Bronchial epithelial cell (primary cell): ENCODE results near the gene OR51B2. TPM values are rescaled to one million over a fixed set of nuclear protein-coding genes. Genes with fewer than 3 reads are reported as not detected.
A peak's percentile ranks its signal among the peaks of the same experiment; 100 is the strongest.

Source experiments
- DNase-seq: peaks from one replicate; pipeline ENCODE4 v3.0.0-alpha.2; 2010; ENCODE audit warnings: low read depth
- FAIRE-seq: peaks from 2 replicates; lab custom pipeline; 2011; peaks lifted over from hg19 to GRCh38; lab: Jason Lieb, UNC
- H3K27me3 ChIP-seq: 2 replicates; pipeline ENCODE4 v1.5.1; 2011; ENCODE audit warnings: low read length; ENCODE audit not compliant: control insufficient read depth, insufficient read depth
- H3K36me3 ChIP-seq: 2 replicates; pipeline ENCODE4 v1.5.1; 2011; ENCODE audit warnings: low read length; ENCODE audit not compliant: control insufficient read depth, insufficient read depth
- H3K4me3 ChIP-seq: 2 replicates; pipeline ENCODE4 v1.5.1; 2011; ENCODE audit warnings: mild to moderate bottlenecking, low read depth, low read length, control low read depth
- total RNA-seq: library from RNA; depleted of rRNA; stranded (reverse); fragments of >200 nt; gene quantifications from 2 replicates; pipeline ENCODE4 v1.2.1, GENCODE V29; 2014
- TF ChIP-seq, protein P1 (sequence below): IDR thresholded peaks from 2 replicates; pipeline ENCODE4 v1.5.1; 2011; ENCODE audit warnings: mild to moderate bottlenecking, moderate library complexity, low read length, control low read depth, inconsistent platforms; ENCODE audit not compliant: insufficient read depth, severe bottlenecking

The OR51B2 gene
- total RNA-seq, 1 donor from 2014 or later = not detected

GRCh38 chr11:5288108-5288905 lies 35.8 kb downstream of the OR51B2 start:
- peak; percentile 46 for DNase-seq
- Histone ChIP-seq H3K27me3 (no peaks in the 10 kb centered on the region), H3K4me3 (no peak overlapping the region), H3K36me3 (no peaks in the 10 kb centered on the region)
- TF ChIP-seq, protein P1, sequence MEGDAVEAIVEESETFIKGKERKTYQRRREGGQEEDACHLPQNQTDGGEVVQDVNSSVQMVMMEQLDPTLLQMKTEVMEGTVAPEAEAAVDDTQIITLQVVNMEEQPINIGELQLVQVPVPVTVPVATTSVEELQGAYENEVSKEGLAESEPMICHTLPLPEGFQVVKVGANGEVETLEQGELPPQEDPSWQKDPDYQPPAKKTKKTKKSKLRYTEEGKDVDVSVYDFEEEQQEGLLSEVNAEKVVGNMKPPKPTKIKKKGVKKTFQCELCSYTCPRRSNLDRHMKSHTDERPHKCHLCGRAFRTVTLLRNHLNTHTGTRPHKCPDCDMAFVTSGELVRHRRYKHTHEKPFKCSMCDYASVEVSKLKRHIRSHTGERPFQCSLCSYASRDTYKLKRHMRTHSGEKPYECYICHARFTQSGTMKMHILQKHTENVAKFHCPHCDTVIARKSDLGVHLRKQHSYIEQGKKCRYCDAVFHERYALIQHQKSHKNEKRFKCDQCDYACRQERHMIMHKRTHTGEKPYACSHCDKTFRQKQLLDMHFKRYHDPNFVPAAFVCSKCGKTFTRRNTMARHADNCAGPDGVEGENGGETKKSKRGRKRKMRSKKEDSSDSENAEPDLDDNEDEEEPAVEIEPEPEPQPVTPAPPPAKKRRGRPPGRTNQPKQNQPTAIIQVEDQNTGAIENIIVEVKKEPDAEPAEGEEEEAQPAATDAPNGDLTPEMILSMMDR = no peak
- FAIRE-seq = no peak

GRCh38 chr11:5286901-5287300 lies 37.2 kb downstream of the OR51B2 start:
- no peak for FAIRE-seq
- TF ChIP-seq, protein P1 = no peak
- Histone ChIP-seq H3K36me3 (no peaks in the 10 kb centered on the region), H3K4me3 (no peak overlapping the region), H3K27me3 (no peaks in the 10 kb centered on the region)
- DNase-seq = no peak

DNA sequence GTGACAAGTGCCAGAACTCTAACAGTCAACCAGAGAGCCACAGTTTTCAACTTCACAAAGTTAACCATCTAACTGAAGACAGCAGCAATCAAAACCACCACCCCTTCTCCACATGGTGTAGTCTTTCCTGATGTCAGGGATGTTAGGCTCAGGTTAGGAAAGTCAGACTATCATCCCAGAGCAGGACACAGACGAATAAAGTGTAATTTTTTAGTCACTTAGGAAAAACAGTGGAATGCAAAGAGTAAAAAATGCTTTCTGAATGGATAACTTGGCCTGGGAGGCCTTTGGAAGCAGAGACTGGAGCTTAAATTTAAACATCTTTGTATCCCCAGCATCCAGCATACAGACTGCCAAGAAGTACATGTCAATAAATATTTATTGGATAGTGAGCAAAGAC lies 37.7 kb downstream of the OR51B2 start:
- no peak for FAIRE-seq
- Histone ChIP-seq H3K4me3 (no peak overlapping the region), H3K27me3 (no peaks in the 10 kb centered on the region), H3K36me3 (no peaks in the 10 kb centered on the region)
- TF ChIP-seq, protein P1 = no peak
- DNase-seq = no peak

GRCh38 chr11:5285703-5286340 lies 38.3 kb downstream of the OR51B2 start:
- DNase-seq = peak; percentile 98
- Histone ChIP-seq H3K36me3 (no peaks in the 10 kb centered on the region), H3K27me3 (no peaks in the 10 kb centered on the region), H3K4me3 (no peak overlapping the region)
- TF ChIP-seq, protein P1 = no peak
- FAIRE-seq = peak; percentile 32

GRCh38 chr11:5284637-5285036 lies 39.5 kb downstream of the OR51B2 start:
- TF ChIP-seq, protein P1 = no peak
- Histone ChIP-seq H3K4me3 (no peak overlapping the region), H3K27me3 (no peaks in the 10 kb centered on the region), H3K36me3 (no peaks in the 10 kb centered on the region)
- DNase-seq = no peak
- no peak for FAIRE-seq
